ENCODE results near the gene MCRIP1.

MCRIP1 gene

GRCh38 chr17:81821603-81822311 lies 11.3 kb downstream of the MCRIP1 start:
- DNase-seq (ENCODE audit: low read depth in 1 of 2, low spot score in 1 of 2) = no peak

- no peak for DNase-seq (ENCODE audit: low read depth in 1 of 2, low spot score in 1 of 2)
Measured at GRCh38 chr17:81821147-81821546, 11.9 kb downstream of the MCRIP1 start.

GRCh38 chr17:81819708-81820107 lies 13.4 kb downstream of the MCRIP1 start:
- no peak for DNase-seq (ENCODE audit: low read depth in 1 of 2, low spot score in 1 of 2)

GRCh38 chr17:81817758-81818147 lies 15.3 kb downstream of the MCRIP1 start:
- no peak for DNase-seq (ENCODE audit: low read depth in 1 of 2, low spot score in 1 of 2)

- DNase-seq (ENCODE audit: low read depth in 1 of 2, low spot score in 1 of 2) = no peak
Measured at GRCh38 chr17:81815646-81815986, 17.5 kb downstream of the MCRIP1 start.

GRCh38 chr17:81814748-81815645 lies 18.1 kb downstream of the MCRIP1 start:
- no peak for DNase-seq (ENCODE audit: low read depth in 1 of 2, low spot score in 1 of 2)

GRCh38 chr17:81813861-81814683 lies 19.0 kb downstream of the MCRIP1 start:
- DNase-seq (ENCODE audit: low read depth in 1 of 2, low spot score in 1 of 2) = no peak

GRCh38 chr17:81813371-81813684 lies 19.8 kb downstream of the MCRIP1 start:
- DNase-seq (ENCODE audit: low read depth in 1 of 2, low spot score in 1 of 2) = no peak

- no peak for DNase-seq (ENCODE audit: low read depth in 1 of 2, low spot score in 1 of 2)
Measured at GRCh38 chr17:81812571-81813370, 20.3 kb downstream of the MCRIP1 start.

- DNase-seq (ENCODE audit: low read depth in 1 of 2, low spot score in 1 of 2) = no peak
Measured at GRCh38 chr17:81811705-81812570, 21.2 kb downstream of the MCRIP1 start.

- DNase-seq (ENCODE audit: low read depth in 1 of 2, low spot score in 1 of 2) = no peak
Measured at GRCh38 chr17:81810892-81811704, 22.0 kb downstream of the MCRIP1 start.

GRCh38 chr17:81810476-81810875 lies 22.6 kb downstream of the MCRIP1 start:
- DNase-seq (ENCODE audit: low read depth in 1 of 2, low spot score in 1 of 2) = no peak

- no peak for DNase-seq (ENCODE audit: low read depth in 1 of 2, low spot score in 1 of 2)
Measured at GRCh38 chr17:81809556-81809998, 23.5 kb downstream of the MCRIP1 start.

- no peak for DNase-seq (ENCODE audit: low read depth in 1 of 2, low spot score in 1 of 2)
Measured at GRCh38 chr17:81808778-81809555, 24.1 kb downstream of the MCRIP1 start.

GRCh38 chr17:81807839-81808238 lies 25.3 kb downstream of the MCRIP1 start:
- DNase-seq (ENCODE audit: low read depth in 1 of 2, low spot score in 1 of 2) = no peak

- DNase-seq (ENCODE audit: low read depth in 1 of 2, low spot score in 1 of 2) = no peak
Measured at GRCh38 chr17:81807210-81807719, 25.8 kb downstream of the MCRIP1 start.

GRCh38 chr17:81806461-81807209 lies 26.5 kb downstream of the MCRIP1 start:
- DNase-seq (ENCODE audit: low read depth in 1 of 2, low spot score in 1 of 2) = no peak

Data from activated CD4-positive, alpha-beta T cell treated with anti-CD3 and anti-CD28 coated beads, Interleukin-2, amount 50 U/mL, for 24 hours (primary cell).